ENCODE measurements around the gene CDC14A.

Gene CDC14A

GRCh38 chr1:100536031-100536430 lies 183.7 kb downstream of the CDC14A start:
- no peak overlapping the region for H3K4me3 ChIP-seq (ENCODE audit: low read depth, low read length)
- H3K9me3 ChIP-seq, result no peaks in the 10 kb centered on the region
- peaks cover 60% of the 10 kb centered on the region for H3K27me3 ChIP-seq
- H3K4me1 ChIP-seq, result no peaks in the 10 kb centered on the region
- no peaks in the 10 kb centered on the region for H3K36me3 ChIP-seq
- no peak for DNase-seq
- TF ChIP-seq, protein P1, sequence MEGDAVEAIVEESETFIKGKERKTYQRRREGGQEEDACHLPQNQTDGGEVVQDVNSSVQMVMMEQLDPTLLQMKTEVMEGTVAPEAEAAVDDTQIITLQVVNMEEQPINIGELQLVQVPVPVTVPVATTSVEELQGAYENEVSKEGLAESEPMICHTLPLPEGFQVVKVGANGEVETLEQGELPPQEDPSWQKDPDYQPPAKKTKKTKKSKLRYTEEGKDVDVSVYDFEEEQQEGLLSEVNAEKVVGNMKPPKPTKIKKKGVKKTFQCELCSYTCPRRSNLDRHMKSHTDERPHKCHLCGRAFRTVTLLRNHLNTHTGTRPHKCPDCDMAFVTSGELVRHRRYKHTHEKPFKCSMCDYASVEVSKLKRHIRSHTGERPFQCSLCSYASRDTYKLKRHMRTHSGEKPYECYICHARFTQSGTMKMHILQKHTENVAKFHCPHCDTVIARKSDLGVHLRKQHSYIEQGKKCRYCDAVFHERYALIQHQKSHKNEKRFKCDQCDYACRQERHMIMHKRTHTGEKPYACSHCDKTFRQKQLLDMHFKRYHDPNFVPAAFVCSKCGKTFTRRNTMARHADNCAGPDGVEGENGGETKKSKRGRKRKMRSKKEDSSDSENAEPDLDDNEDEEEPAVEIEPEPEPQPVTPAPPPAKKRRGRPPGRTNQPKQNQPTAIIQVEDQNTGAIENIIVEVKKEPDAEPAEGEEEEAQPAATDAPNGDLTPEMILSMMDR (IDR thresholded peaks at IDR 0.05; ENCODE audit: low read depth, low read length), result no peak

DNA sequence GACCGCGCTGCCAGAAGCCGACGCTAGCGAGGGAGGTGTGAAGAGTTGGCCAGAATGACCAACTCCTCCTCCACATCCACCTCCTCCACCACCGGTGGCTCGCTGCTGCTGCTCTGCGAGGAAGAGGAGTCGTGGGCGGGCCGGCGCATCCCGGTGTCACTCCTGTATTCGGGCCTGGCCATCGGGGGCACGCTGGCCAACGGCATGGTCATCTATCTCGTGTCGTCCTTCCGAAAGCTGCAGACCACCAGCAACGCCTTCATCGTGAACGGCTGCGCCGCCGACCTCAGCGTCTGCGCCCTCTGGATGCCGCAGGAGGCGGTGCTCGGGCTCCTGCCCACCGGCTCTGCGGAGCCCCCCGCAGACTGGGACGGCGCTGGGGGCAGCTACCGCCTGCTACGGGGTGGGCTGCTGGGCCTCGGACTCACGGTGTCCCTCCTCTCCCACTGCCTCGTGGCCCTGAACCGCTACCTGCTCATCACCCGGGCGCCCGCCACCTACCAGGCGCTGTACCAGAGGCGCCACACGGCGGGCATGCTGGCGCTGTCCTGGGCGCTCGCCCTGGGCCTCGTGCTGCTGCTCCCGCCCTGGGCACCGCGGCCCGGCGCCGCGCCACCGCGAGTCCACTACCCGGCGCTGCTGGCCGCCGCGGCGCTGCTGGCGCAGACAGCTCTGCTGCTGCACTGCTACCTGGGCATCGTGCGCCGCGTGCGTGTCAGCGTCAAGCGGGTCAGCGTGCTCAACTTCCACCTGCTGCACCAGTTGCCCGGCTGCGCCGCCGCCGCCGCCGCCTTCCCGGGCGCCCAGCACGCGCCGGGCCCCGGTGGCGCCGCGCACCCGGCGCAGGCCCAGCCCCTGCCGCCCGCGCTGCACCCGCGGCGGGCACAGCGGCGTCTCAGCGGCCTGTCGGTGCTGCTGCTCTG lies 186.9 kb downstream of the CDC14A start:
- H3K36me3 ChIP-seq, result no peaks in the 10 kb centered on the region
- peak overlapping the region; percentile 46 for H3K4me3 ChIP-seq (ENCODE audit: low read depth, low read length)
- H3K27me3 ChIP-seq, result peaks cover 67% of the 10 kb centered on the region
- no peaks in the 10 kb centered on the region for H3K4me1 ChIP-seq
- DNase-seq, result peak; percentile 35
- no peaks in the 10 kb centered on the region for H3K9me3 ChIP-seq
- TF ChIP-seq, protein P1 (IDR thresholded peaks at IDR 0.05; ENCODE audit: low read depth, low read length), result peak; percentile 23

DNA sequence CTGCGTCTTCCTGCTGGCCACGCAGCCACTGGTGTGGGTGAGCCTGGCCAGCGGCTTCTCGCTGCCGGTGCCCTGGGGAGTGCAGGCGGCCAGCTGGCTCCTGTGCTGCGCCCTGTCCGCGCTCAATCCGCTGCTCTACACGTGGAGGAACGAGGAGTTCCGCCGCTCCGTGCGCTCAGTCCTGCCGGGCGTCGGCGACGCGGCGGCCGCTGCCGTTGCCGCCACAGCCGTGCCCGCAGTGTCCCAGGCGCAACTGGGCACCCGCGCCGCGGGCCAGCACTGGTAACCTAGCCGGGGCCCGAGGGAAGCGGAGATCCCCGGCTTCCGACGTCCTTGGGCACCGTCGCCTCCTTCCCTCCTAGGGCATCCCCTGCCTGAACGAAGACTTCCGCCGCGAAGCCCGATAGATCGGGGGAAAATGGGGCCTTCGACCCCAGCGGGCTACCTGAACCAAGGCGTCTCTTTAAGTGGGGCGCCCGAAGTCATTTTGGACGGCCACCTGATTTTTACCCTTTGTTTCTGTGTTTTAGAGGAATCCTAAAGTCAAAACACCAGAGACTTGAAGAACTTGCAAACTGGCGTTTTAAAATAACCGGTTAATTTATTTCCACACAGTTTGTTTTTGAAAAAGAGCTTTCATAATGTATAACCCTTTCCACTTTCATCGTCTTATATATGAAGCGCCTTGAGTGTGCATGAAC lies 187.7 kb downstream of the CDC14A start:
- DNase-seq, result no peak
- TF ChIP-seq, protein P1 (IDR thresholded peaks at IDR 0.05; ENCODE audit: low read depth, low read length), result no peak
- H3K4me3 ChIP-seq (ENCODE audit: low read depth, low read length), result peak overlapping the region; percentile 32; the same call in 1 of the 2 replicates

DNA sequence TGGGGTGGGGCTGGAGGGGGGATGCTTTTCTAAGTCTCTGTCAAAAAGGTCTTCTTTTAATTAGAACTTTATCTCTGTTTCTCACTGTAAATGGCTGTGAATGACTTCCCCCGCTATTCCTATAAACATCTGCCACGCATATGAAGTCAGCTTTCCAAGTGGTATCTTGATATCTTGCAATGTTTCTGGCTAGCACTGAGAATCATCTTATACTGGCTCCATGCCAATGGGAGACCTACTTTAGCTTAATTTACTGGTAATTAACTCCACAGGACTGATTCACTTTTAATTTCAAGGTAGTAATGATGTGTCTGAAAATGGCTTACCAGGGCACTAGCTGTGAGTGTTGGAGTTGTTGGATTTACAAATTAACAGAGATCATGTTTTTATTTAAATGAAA lies 190.0 kb downstream of the CDC14A start:
- H3K4me3 ChIP-seq (ENCODE audit: low read depth, low read length), result no peak overlapping the region
- TF ChIP-seq, protein P1 (IDR thresholded peaks at IDR 0.05; ENCODE audit: low read depth, low read length), result no peak
- H3K36me3 ChIP-seq, result no peaks in the 10 kb centered on the region
- no peaks in the 10 kb centered on the region for H3K4me1 ChIP-seq
- peaks cover 47% of the 10 kb centered on the region for H3K27me3 ChIP-seq
- no peak for DNase-seq
- no peaks in the 10 kb centered on the region for H3K9me3 ChIP-seq

More for the DNA sequence above, 187.7 kb downstream of the CDC14A start:
- H3K9me3 ChIP-seq, result no peaks in the 10 kb centered on the region
- no peaks in the 10 kb centered on the region for H3K4me1 ChIP-seq
- H3K36me3 ChIP-seq, result no peaks in the 10 kb centered on the region
- H3K27me3 ChIP-seq, result peaks cover 67% of the 10 kb centered on the region

DNA sequence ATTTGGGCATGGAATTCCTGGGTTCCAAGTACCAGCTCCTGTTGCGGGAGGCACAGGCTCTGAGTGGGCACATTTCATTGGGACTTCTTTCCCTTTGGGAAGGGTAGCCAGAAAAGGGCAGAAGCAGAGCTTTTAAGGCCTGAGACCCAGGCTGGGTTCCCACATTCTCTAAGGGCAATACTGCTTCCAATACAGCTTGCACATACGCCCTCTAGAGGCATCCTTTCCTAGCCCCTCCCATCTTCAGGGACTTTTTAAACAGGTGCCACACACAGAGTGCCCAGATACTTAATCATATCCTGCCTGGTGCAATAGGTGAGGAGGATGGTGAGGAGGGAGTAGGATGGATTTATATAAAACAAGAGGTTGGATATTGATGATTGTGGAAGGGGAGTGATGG lies 191.3 kb downstream of the CDC14A start:
- DNase-seq, result peak; percentile 20
- peaks cover 34% of the 10 kb centered on the region for H3K27me3 ChIP-seq
- no peak overlapping the region for H3K4me3 ChIP-seq (ENCODE audit: low read depth, low read length)
- no peaks in the 10 kb centered on the region for H3K4me1 ChIP-seq
- H3K36me3 ChIP-seq, result no peaks in the 10 kb centered on the region
- TF ChIP-seq, protein P1 (IDR thresholded peaks at IDR 0.05; ENCODE audit: low read depth, low read length), result peak; percentile 74
- H3K9me3 ChIP-seq, result no peaks in the 10 kb centered on the region

All from BE2C (cell line).